Measurements from ENCODE around the gene PPP2R2C.

The PPP2R2C gene

GRCh38 chr4:6424425-6424824 lies 48.0 kb downstream of the PPP2R2C start:
- TF ChIP-seq CTCF (IDR thresholded peaks at IDR 0.05) = no peak
- no peak for TF ChIP-seq ZFX (IDR thresholded peaks at IDR 0.05; ENCODE audit: borderline replicate concordance)
- no peak overlapping the region for H3K27ac ChIP-seq

- no peak for TF ChIP-seq ZFX (IDR thresholded peaks at IDR 0.05; ENCODE audit: borderline replicate concordance)
- TF ChIP-seq CTCF (IDR thresholded peaks at IDR 0.05) = no peak
- H3K27ac ChIP-seq = no peak overlapping the region
These were observed 48.8 kb downstream of the PPP2R2C start for GRCh38 chr4:6423575-6423974.

GRCh38 chr4:6422866-6423265 lies 49.5 kb downstream of the PPP2R2C start:
- H3K27ac ChIP-seq = no peak overlapping the region
- TF ChIP-seq CTCF (IDR thresholded peaks at IDR 0.05) (no peak), ZFX (IDR thresholded peaks at IDR 0.05; ENCODE audit: borderline replicate concordance) (no peak)

- no peak for TF ChIP-seq ZFX (IDR thresholded peaks at IDR 0.05; ENCODE audit: borderline replicate concordance)
- TF ChIP-seq CTCF (IDR thresholded peaks at IDR 0.05) = no peak
- H3K27ac ChIP-seq = no peak overlapping the region
These were observed 50.3 kb downstream of the PPP2R2C start for GRCh38 chr4:6422105-6422504.

- no peak overlapping the region for H3K27ac ChIP-seq
These were observed 51.0 kb downstream of the PPP2R2C start for GRCh38 chr4:6421397-6421796.

GRCh38 chr4:6420972-6421371 lies 51.4 kb downstream of the PPP2R2C start:
- TF ChIP-seq ZFX (IDR thresholded peaks at IDR 0.05; ENCODE audit: borderline replicate concordance) = no peak
- TF ChIP-seq CTCF (IDR thresholded peaks at IDR 0.05) = no peak
- H3K27ac ChIP-seq = no peak overlapping the region

More at GRCh38 chr4:6421397-6421796, 51.0 kb downstream of the PPP2R2C start:
- no peak for TF ChIP-seq ZFX (IDR thresholded peaks at IDR 0.05; ENCODE audit: borderline replicate concordance)

- no peak overlapping the region for H3K27ac ChIP-seq
- TF ChIP-seq CTCF (IDR thresholded peaks at IDR 0.05) (no peak), ZFX (IDR thresholded peaks at IDR 0.05; ENCODE audit: borderline replicate concordance) (no peak)
These were observed 52.4 kb downstream of the PPP2R2C start for GRCh38 chr4:6420036-6420435.

GRCh38 chr4:6419452-6420028 lies 52.9 kb downstream of the PPP2R2C start:
- H3K27ac ChIP-seq = no peak overlapping the region
- TF ChIP-seq CTCF (IDR thresholded peaks at IDR 0.05) (no peak), ZFX (IDR thresholded peaks at IDR 0.05; ENCODE audit: borderline replicate concordance) (no peak)
